HepG2 (cell line): ENCODE results near the gene TMEM222. TPM values are rescaled to one million over a fixed set of nuclear protein-coding genes. Genes with fewer than 3 reads are reported as not detected.

Source experiments
- ATAC-seq: fragments of 200-7000 bp; cut with Tn5 transposase; 3 replicates; pipeline ENCODE4 v1.9.1; 2020; ENCODE audit warnings: mild to moderate bottlenecking, moderate library complexity
- BruUV-seq: library from RNA; stranded (reverse); fragments of 400-500 nt; replicated peaks from 2 replicates; lab custom pipeline; 2021; lab: Mats Ljungman, UMichigan
- CTCF ChIA-PET: fragments of 300-600 bp; formaldehyde crosslinking; extraction: SDS; loops from one replicate; lab custom pipeline; 2021; ENCODE audit warnings: low total read pairs, inconsistent platforms, low intra/inter-chr PET ratio; lab: Yijun Ruan, JAX
- POLR2A ChIA-PET: fragments of 350-600 bp; sonication (Branson Sonifier 250); formaldehyde crosslinking; loops from one replicate; lab custom pipeline; 2020; ENCODE audit warnings: antibody characterized with exemption, inconsistent platforms; lab: Yijun Ruan, JAX
- DNase-seq: peaks from one replicate; pipeline ENCODE4 v3.0.0-alpha.2; 2015; ENCODE audit warnings: low spot score
- FAIRE-seq: peaks from 3 replicates; lab custom pipeline; 2011; peaks lifted over from hg19 to GRCh38; lab: Jason Lieb, UNC
- H2AFZ ChIP-seq: one replicate; pipeline ENCODE4 v1.6.1; 2011; ENCODE audit warnings: low read length, inconsistent platforms
- H3K27ac ChIP-seq: fragments of 300-600 bp; 3 replicates; pipeline ENCODE4 v1.8.0; 2011; ENCODE audit warnings: mixed run types, mild to moderate bottlenecking, mixed read lengths, low read length, inconsistent platforms; ENCODE audit not compliant: insufficient read depth; ENCODE audit errors: extremely low read length
- H3K27me3 ChIP-seq, 2 experiments: fragments of 200-600 bp in 1 of 2; 2 replicates in 1 of 2; 3 replicates in 1 of 2; pipeline versions ENCODE4 v1.6.0 to v1.8.0; 2011; ENCODE audit warnings: low read length in 2 of 2, mild to moderate bottlenecking in 2 of 2, moderate library complexity in 2 of 2, inconsistent platforms in 1 of 2; ENCODE audit not compliant: insufficient read depth in 2 of 2, control insufficient read depth in 1 of 2
- H3K36me3 ChIP-seq, 2 experiments: fragments of 200-600 bp in 1 of 2; replicated peaks in 1 of 2; 2 replicates in 1 of 2; 3 replicates in 1 of 2; pipeline versions ENCODE4 v1.5.1 to v1.8.0; 2011; ENCODE audit warnings: low read length in 2 of 2, inconsistent platforms in 1 of 2; ENCODE audit not compliant: insufficient read depth in 2 of 2, control insufficient read depth in 1 of 2
- H3K4me1 ChIP-seq: 2 replicates; pipeline ENCODE4 v1.5.1; 2012; ENCODE audit warnings: low read length, inconsistent platforms; ENCODE audit not compliant: insufficient read depth
- H3K4me2 ChIP-seq: 2 replicates; pipeline ENCODE4 v1.6.0; 2011; ENCODE audit warnings: low read depth, low read length, inconsistent platforms
- H3K4me3 ChIP-seq, 3 experiments: fragments of 200-600 bp in 1 of 3; sonication (generic), shearing (Covaris generic) in 1 of 3; replicated peaks in 1 of 3; 2 replicates each; pipeline ENCODE4 v1.5.1; 2011 to 2016; ENCODE audit warnings: low read length in 3 of 3, inconsistent platforms in 2 of 3, low read depth in 2 of 3, mild to moderate bottlenecking in 2 of 3, control low read depth in 1 of 3, mixed read lengths in 1 of 3; ENCODE audit not compliant: insufficient read depth in 1 of 3
- H3K79me2 ChIP-seq: one replicate; pipeline ENCODE4 v1.6.1; 2011; ENCODE audit warnings: low read length, inconsistent platforms; ENCODE audit not compliant: insufficient read depth
- H3K9ac ChIP-seq: 2 replicates; pipeline ENCODE4 v1.6.0; 2011; ENCODE audit warnings: mild to moderate bottlenecking, low read depth, low read length, inconsistent platforms; ENCODE audit not compliant: insufficient read depth
- H3K9me3 ChIP-seq: 2 replicates; pipeline ENCODE4 v1.5.1; 2012; ENCODE audit warnings: mild to moderate bottlenecking, low read length
- H4K20me1 ChIP-seq: 2 replicates; pipeline ENCODE4 v1.6.0; 2011; ENCODE audit warnings: inconsistent platforms, mild to moderate bottlenecking, low read length, moderate library complexity; ENCODE audit not compliant: insufficient read depth
- CBX2 ChIP-seq, 2 experiments: fragments of 200-600 bp in 1 of 2; sonication (generic); formaldehyde crosslinking in 1 of 2; IDR thresholded peaks; 2 replicates each; pipeline versions ENCODE4 v1.7.0 to v1.8.1; 2018 to 2022; ENCODE audit warnings: low read depth in 2 of 2, low read length in 1 of 2, mild to moderate bottlenecking in 1 of 2, missing genetic modification reagents in 1 of 2
- CENPBD1 ChIP-seq: sonication (generic); formaldehyde crosslinking; IDR thresholded peaks from 2 replicates; pipeline ENCODE4 v1.8.0; 2022; ENCODE audit warnings: missing genetic modification reagents, low read depth, mild to moderate bottlenecking, borderline replicate concordance
- DMAP1 ChIP-seq: IDR thresholded peaks from 2 replicates; pipeline ENCODE4 v1.6.1; 2016
- GPN1 ChIP-seq: sonication (generic); formaldehyde crosslinking; IDR thresholded peaks from 2 replicates; pipeline ENCODE4 v1.5.1; 2020; ENCODE audit warnings: missing genetic modification reagents, borderline replicate concordance
- IRF9 ChIP-seq: sonication (generic); formaldehyde crosslinking; IDR thresholded peaks from 2 replicates; pipeline ENCODE4 v1.8.0; 2022; ENCODE audit warnings: missing genetic modification reagents, mild to moderate bottlenecking, borderline replicate concordance
- MIER3 ChIP-seq: IDR thresholded peaks from 2 replicates; pipeline ENCODE4 v1.6.1; 2016; ENCODE audit warnings: missing compliant biosample characterization, borderline replicate concordance
- MXD1 ChIP-seq: sonication (generic); formaldehyde crosslinking; IDR thresholded peaks from 2 replicates; pipeline ENCODE4 v1.4.0; 2020; ENCODE audit warnings: mild to moderate bottlenecking, missing genetic modification reagents
- NR3C1 ChIP-seq: sonication (generic); formaldehyde crosslinking; IDR thresholded peaks from 2 replicates; pipeline ENCODE4 v1.4.0; 2020; ENCODE audit warnings: missing genetic modification reagents
- POLR2G ChIP-seq: fragments of 200-400 bp; formaldehyde crosslinking; IDR thresholded peaks from 2 replicates; pipeline ENCODE4 v1.6.1; 2018; ENCODE audit warnings: mild to moderate bottlenecking, low read depth, low read length, moderate library complexity
- TFAP4 ChIP-seq: sonication (generic); IDR thresholded peaks from 2 replicates; pipeline ENCODE4 v1.6.1; 2016; ENCODE audit warnings: low read depth, borderline replicate concordance
- ZGPAT ChIP-seq: IDR thresholded peaks from 2 replicates; pipeline ENCODE4 v1.6.1; 2016; ENCODE audit warnings: mild to moderate bottlenecking
- ZIK1 ChIP-seq: sonication (generic); formaldehyde crosslinking; IDR thresholded peaks from 2 replicates; pipeline ENCODE4 v1.5.0; 2020; ENCODE audit warnings: mild to moderate bottlenecking, low read depth, missing genetic modification reagents, borderline replicate concordance
- ZNF687 ChIP-seq: sonication (generic); formaldehyde crosslinking; IDR thresholded peaks from 2 replicates; pipeline ENCODE4 v1.5.1; 2020; ENCODE audit warnings: mild to moderate bottlenecking, missing genetic modification reagents, moderate library complexity
- ZNF761 ChIP-seq: sonication (generic); formaldehyde crosslinking; conservative IDR thresholded peaks from 2 replicates; pipeline ENCODE4 v1.4.0; 2020; ENCODE audit warnings: mild to moderate bottlenecking, missing genetic modification reagents
- ZNF816 ChIP-seq: sonication (generic); formaldehyde crosslinking; IDR thresholded peaks from 2 replicates; pipeline ENCODE4 v1.8.0; 2022; ENCODE audit warnings: missing genetic modification reagents, mild to moderate bottlenecking, borderline replicate concordance
- WGBS: methylation state at CpG from one replicate; pipeline ENCODE4 v1.1.6; 2017; ENCODE audit warnings: low lambda C conversion rate; 5-methylcytosine and 5-hydroxymethylcytosine counted together
- in situ Hi-C: cut with HindIII; loops from 2 replicates; pipeline ENCODE4 v1.10.0; 2017; ENCODE audit warnings: low pct_unique_long_range_greater_than_20kb; ENCODE audit not compliant: extremely low pct_ligation_motif_present
- intact Hi-C: fragments of 100-400 bp; cut with micrococcal nuclease; formaldehyde crosslinking; loops from one replicate; pipeline ENCODE4 v1.10.0; 2022; ENCODE audit not compliant: unreplicated experiment
- polyA plus RNA-seq, 8 experiments: library from polyadenylated mRNA; depleted of rRNA in 3 of 8; stranded (reverse) in 7 of 8; unstranded in 1 of 8; fragments of >200 nt; fragmentation: Illumina TruSeq in 4 of 8; extraction: Trizol in 4 of 8; gene quantifications; 2 replicates each; pipeline versions ENCODE4 v1.2.1 to v1.2.3, GENCODE V29; 2011 to 2016; ENCODE audit warnings: low read depth in 4 of 8, missing spikeins in 1 of 8, mixed read lengths in 1 of 8; ENCODE audit not compliant: insufficient read depth in 1 of 8
- total RNA-seq, 5 experiments: library from RNA; depleted of rRNA; stranded (reverse); fragments of >200 nt; fragmentation: Illumina TruSeq; extraction: Trizol; gene quantifications; 2 replicates each; pipeline ENCODE4 v1.2.3, GENCODE V29; 2016; ENCODE audit warnings: low read depth in 1 of 5

Gene TMEM222
- total and polyA plus RNA-seq, 2 of the 13 experiments (the other 11 are each of a cell fraction or from before 2014, with no cell fraction given) = 22.7 to 29.6 TPM

GRCh38 chr1:27314169-27314568 lies 7.8 kb upstream of the TMEM222 start:
- no peaks in the 10 kb centered on the region for H4K20me1 ChIP-seq
- H3K4me3 ChIP-seq = no peak overlapping the region
- FAIRE-seq (no peak), ATAC-seq (no peak), DNase-seq (no peak)
- intact Hi-C loops = no loop called here
- BruUV-seq = no TSS peak
- no peak overlapping the region for H3K4me2 ChIP-seq
- TF ChIP-seq ZNF687 (CRISPR knock-in tag) = no peak
- TF ChIP-seq POLR2G = no peak
- no peak for TF ChIP-seq MXD1 (CRISPR knock-in tag)
- TF ChIP-seq ZNF761 (CRISPR knock-in tag) = no peak
- TF ChIP-seq MIER3 (CRISPR knock-in tag) = no peak
- no peak for TF ChIP-seq ZGPAT (CRISPR knock-in tag)
- no peak for TF ChIP-seq DMAP1 (CRISPR knock-in tag)
- TF ChIP-seq ZNF816 (CRISPR knock-in tag) = no peak
- no peak for TF ChIP-seq ZIK1 (CRISPR knock-in tag)
- no peak for TF ChIP-seq CBX2 (IDR thresholded peaks at IDR 0.05; ENCODE audit: low read depth, low read length)
- no peak for TF ChIP-seq CBX2 (CRISPR knock-in tag; IDR thresholded peaks at IDR 0.05; ENCODE audit: low read depth)
- no peak for TF ChIP-seq TFAP4
- TF ChIP-seq IRF9 (CRISPR knock-in tag) = no peak
- TF ChIP-seq NR3C1 (CRISPR knock-in tag) = no peak
- no peak for TF ChIP-seq CENPBD1
- TF ChIP-seq GPN1 (CRISPR knock-in tag) = no peak
- no peaks in the 10 kb centered on the region for H3K36me3 ChIP-seq
- H3K9ac ChIP-seq = no peak overlapping the region
- H3K27ac ChIP-seq = no peak overlapping the region
- 22% methylated on average over 3 of the region's 3 CpGs for WGBS
- H3K79me2 ChIP-seq = no peaks in the 10 kb centered on the region
- ChIA-PET CTCF (no interaction called here), POLR2A (no interaction called here)
- in situ Hi-C loops = no loop called here
- no peaks in the 10 kb centered on the region for H3K4me1 ChIP-seq
- H2AFZ ChIP-seq = no peak overlapping the region
- H3K9me3 ChIP-seq = no peaks in the 10 kb centered on the region
- H3K27me3 ChIP-seq = peaks cover 0 to 12% of the 10 kb centered on the region in 2 experiments; a peak in 2 of 5 replicates
